Spleen (tissue), 11 donors: ENCODE measurements around the gene TXK. TPM values are rescaled to one million over a fixed set of nuclear protein-coding genes. Genes with fewer than 3 reads are reported as not detected.

Source experiments
- DNase-seq: peaks from one replicate; pipeline ENCODE4 v3.0.0-alpha.2; 2020
- H3K27ac ChIP-seq, 8 donors: fragments of 200-600 bp; sonication (generic) in 7 of 8; 1 replicate in 4 of 8; 2 replicates in 4 of 8; pipeline versions ENCODE4 v1.5.0 to v1.8.0; 2016 to 2021; ENCODE audit warnings: inconsistent platforms in 4 of 8, mild to moderate bottlenecking in 4 of 8, moderate library complexity in 1 of 8
- H3K27me3 ChIP-seq, 7 donors: fragments of 200-600 bp; sonication (generic) in 6 of 7; replicated peaks in 1 of 7; 1 replicate in 4 of 7; 2 replicates in 3 of 7; pipeline versions ENCODE4 v1.5.0 to v1.8.0; 2016 to 2021; ENCODE audit warnings: inconsistent platforms in 3 of 7, mild to moderate bottlenecking in 1 of 7
- H3K36me3 ChIP-seq, 6 donors: fragments of 200-600 bp; sonication (generic) in 5 of 6; 1 replicate in 4 of 6; 2 replicates in 2 of 6; pipeline versions ENCODE4 v1.5.0 to v1.8.0; 2016 to 2021; ENCODE audit warnings: inconsistent platforms in 2 of 6
- H3K4me1 ChIP-seq, 6 donors: fragments of 200-600 bp; sonication (generic) in 5 of 6; 1 replicate in 3 of 6; 2 replicates in 3 of 6; pipeline versions ENCODE4 v1.5.0 to v1.8.0; 2016 to 2021; ENCODE audit warnings: inconsistent platforms in 3 of 6
- H3K4me3 ChIP-seq, 8 donors: fragments of 200-600 bp; sonication (generic) in 7 of 8; 1 replicate in 4 of 8; 2 replicates in 4 of 8; pipeline versions ENCODE4 v1.5.0 to v1.8.0; 2016 to 2021; ENCODE audit warnings: inconsistent platforms in 4 of 8, mild to moderate bottlenecking in 4 of 8, moderate library complexity in 2 of 8
- H3K9me3 ChIP-seq, 8 donors: fragments of 200-600 bp; sonication (generic) in 7 of 8; 1 replicate in 4 of 8; 2 replicates in 4 of 8; pipeline versions ENCODE4 v1.5.0 to v1.8.0; 2016 to 2021; ENCODE audit warnings: inconsistent platforms in 4 of 8
- POLR2A ChIP-seq, 3 donors: fragments of 450-650 bp; IDR thresholded peaks; one replicate each; pipeline ENCODE4 v1.5.1; 2017; ENCODE audit warnings: antibody characterized with exemption in 3 of 3, mild to moderate bottlenecking in 1 of 3
- POLR2AphosphoS5 ChIP-seq, 3 donors: sonication (generic); formaldehyde crosslinking; IDR thresholded peaks; one replicate each; pipeline ENCODE4 v1.5.1; 2017; ENCODE audit warnings: antibody characterized with exemption in 3 of 3
- WGBS, 5 donors: extraction: QIAGEN DNeasy Blood & Tissue Kit in 3 of 5; methylation state at CpG; one replicate each; pipeline versions ENCODE4 v1.1.5 to v1.1.7; 2013 to 2018; 5-methylcytosine and 5-hydroxymethylcytosine counted together
- intact Hi-C: fragments of 100-400 bp; cut with DNase I; formaldehyde crosslinking; loops from one replicate; pipeline ENCODE4 v1.15.0; 2023; ENCODE audit warnings: low total_unique reads
- polyA plus RNA-seq, 3 donors: library from polyadenylated mRNA; stranded (reverse); fragments of 200-250 nt; gene quantifications; one replicate each; pipeline ENCODE4 v1.2.1, GENCODE V29; 2013
- total RNA-seq, 7 donors: library from RNA; depleted of rRNA in 3 of 7; stranded (reverse); fragments of >200 nt in 3 of 7; fragmentation: NEBNext Ultra II Directional in 4 of 7; extraction: Animal tissue kit (Norgen Biotek cat#: 25700) in 4 of 7; gene quantifications; one replicate each; pipeline versions ENCODE4 v1.1.0 to v1.2.1, GENCODE V29; 2016 to 2021
- TF ChIP-seq, protein P1 (sequence below), 11 experiments: fragments of 200-600 bp in 7 of 11; fragments of 450-650 bp in 4 of 11; sonication (generic) in 4 of 11; IDR thresholded peaks in 8 of 11; conservative IDR thresholded peaks in 3 of 11; 1 replicate in 7 of 11; 2 replicates in 4 of 11; pipeline versions ENCODE4 v1.4.0 to v1.8.0; 2016 to 2021; ENCODE audit warnings: antibody characterized with exemption in 11 of 11, inconsistent platforms in 4 of 11, mild to moderate bottlenecking in 1 of 11
- donor health status: healthy with polysubstance abuse.
- donor health status: DM: no; HTN: no; CAD: no; lungs with moderate emphysema.
- donor health status: DM: no; HTN: no; CAD: no.
- donor health status: Bipolar disorder and iron deficiency.
- donor health status: healthy.
- donor health status: DM: no; HTN: no; CAD: no.
- donor health status: DM: yes; HTN: yes; CAD: no.

TXK gene
- total and polyA plus RNA-seq, 10 donors = 3.3 to 36.6 (median 21.0) TPM

- no peak overlapping the region for H3K4me3 ChIP-seq
- intact Hi-C loops = no loop called here
- TF ChIP-seq, protein P1, sequence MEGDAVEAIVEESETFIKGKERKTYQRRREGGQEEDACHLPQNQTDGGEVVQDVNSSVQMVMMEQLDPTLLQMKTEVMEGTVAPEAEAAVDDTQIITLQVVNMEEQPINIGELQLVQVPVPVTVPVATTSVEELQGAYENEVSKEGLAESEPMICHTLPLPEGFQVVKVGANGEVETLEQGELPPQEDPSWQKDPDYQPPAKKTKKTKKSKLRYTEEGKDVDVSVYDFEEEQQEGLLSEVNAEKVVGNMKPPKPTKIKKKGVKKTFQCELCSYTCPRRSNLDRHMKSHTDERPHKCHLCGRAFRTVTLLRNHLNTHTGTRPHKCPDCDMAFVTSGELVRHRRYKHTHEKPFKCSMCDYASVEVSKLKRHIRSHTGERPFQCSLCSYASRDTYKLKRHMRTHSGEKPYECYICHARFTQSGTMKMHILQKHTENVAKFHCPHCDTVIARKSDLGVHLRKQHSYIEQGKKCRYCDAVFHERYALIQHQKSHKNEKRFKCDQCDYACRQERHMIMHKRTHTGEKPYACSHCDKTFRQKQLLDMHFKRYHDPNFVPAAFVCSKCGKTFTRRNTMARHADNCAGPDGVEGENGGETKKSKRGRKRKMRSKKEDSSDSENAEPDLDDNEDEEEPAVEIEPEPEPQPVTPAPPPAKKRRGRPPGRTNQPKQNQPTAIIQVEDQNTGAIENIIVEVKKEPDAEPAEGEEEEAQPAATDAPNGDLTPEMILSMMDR (IDR thresholded peaks at IDR 0.05 in 8 of 11, conservative IDR thresholded peaks at IDR 0.05 in 3 of 11) = no peak
- TF ChIP-seq POLR2AphosphoS5 (IDR thresholded peaks at IDR 0.05) (no peak), POLR2A (IDR thresholded peaks at IDR 0.05) (no peak)
- H3K4me1 ChIP-seq = no peaks in the 10 kb centered on the region
- no peak overlapping the region for H3K27ac ChIP-seq
- WGBS, 5 donors = 89 to 96% (median 94%) methylated on average over 2 of the region's 2 CpGs
- no peaks in the 10 kb centered on the region for H3K27me3 ChIP-seq
- peaks cover 0 to 4% (median 0%) of the 10 kb centered on the region in 6 donors for H3K36me3 ChIP-seq
- DNase-seq = no peak
- H3K9me3 ChIP-seq = no peaks in the 10 kb centered on the region
Measured at GRCh38 chr4:48108309-48109073, 25.6 kb downstream of the TXK start.

GRCh38 chr4:48105230-48105629 lies 28.8 kb downstream of the TXK start:
- Histone ChIP-seq H3K9me3 (no peaks in the 10 kb centered on the region), H3K36me3 (peaks cover 0 to 10% (median 0%) of the 10 kb centered on the region in 6 donors), H3K4me3 (no peak overlapping the region), H3K27ac (no peak overlapping the region), H3K27me3 (no peaks in the 10 kb centered on the region), H3K4me1 (no peaks in the 10 kb centered on the region)
- DNase-seq = no peak
- WGBS, 5 donors = 89 to 98% (median 97%) methylated on average over 1 of the region's 1 CpG
- TF ChIP-seq, protein P1 (IDR thresholded peaks at IDR 0.05 in 8 of 11, conservative IDR thresholded peaks at IDR 0.05 in 3 of 11) = no peak
- no peak for TF ChIP-seq POLR2AphosphoS5 (IDR thresholded peaks at IDR 0.05)
- TF ChIP-seq POLR2A (IDR thresholded peaks at IDR 0.05) = no peak
- intact Hi-C loops = no loop called here

DNA sequence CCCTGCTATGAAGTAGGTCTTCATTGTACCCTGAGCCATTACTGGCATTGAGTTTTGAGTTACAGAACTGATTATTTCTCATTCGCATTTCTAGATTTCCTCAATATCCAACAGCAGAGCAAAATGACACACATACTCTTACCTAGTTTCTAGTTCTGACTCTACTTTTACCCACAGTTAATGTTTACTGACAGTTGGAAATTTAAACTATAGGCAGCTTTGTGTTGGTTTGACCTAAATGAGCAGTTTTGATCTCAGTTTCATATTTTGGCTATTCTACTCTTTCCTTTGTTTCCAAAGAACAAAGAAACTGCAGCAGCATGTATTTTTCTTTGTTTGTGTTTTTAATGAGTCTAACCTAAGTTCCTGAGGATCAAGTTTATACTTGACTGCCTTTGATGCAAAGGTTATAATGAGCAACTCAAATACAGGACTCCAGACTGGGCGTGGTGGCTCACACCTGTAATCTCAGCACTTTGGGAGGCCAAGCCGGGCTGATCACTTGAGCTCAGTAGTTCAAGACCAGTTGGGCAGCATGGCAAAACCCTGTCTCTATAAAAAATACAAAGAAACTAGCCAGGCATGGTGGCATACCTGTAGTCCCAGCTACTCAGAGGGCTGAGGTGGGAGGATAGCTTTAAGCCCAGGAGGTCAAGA lies 30.4 kb downstream of the TXK start:
- 71 to 93% (median 85%) methylated on average over 3 of the region's 3 CpGs for WGBS, 5 donors

GRCh38 chr4:48102303-48102702 lies 31.7 kb downstream of the TXK start:
- no peak for DNase-seq
- intact Hi-C loops = no loop called here
- Histone ChIP-seq H3K27ac (no peak overlapping the region), H3K9me3 (no peaks in the 10 kb centered on the region), H3K36me3 (peaks cover 0 to 10% (median 0%) of the 10 kb centered on the region in 6 donors), H3K4me1 (no peaks in the 10 kb centered on the region), H3K4me3 (no peak overlapping the region), H3K27me3 (no peaks in the 10 kb centered on the region)
- WGBS, 5 donors = 76 to 86% (median 83%) methylated on average over 3 of the region's 3 CpGs
- no peak for TF ChIP-seq POLR2A (IDR thresholded peaks at IDR 0.05)
- TF ChIP-seq, protein P1 (IDR thresholded peaks at IDR 0.05 in 8 of 11, conservative IDR thresholded peaks at IDR 0.05 in 3 of 11) = no peak
- TF ChIP-seq POLR2AphosphoS5 (IDR thresholded peaks at IDR 0.05) = no peak

More for the DNA sequence above, 30.4 kb downstream of the TXK start:
- H3K27me3 ChIP-seq = no peaks in the 10 kb centered on the region
- no peak for DNase-seq
- TF ChIP-seq, protein P1 (IDR thresholded peaks at IDR 0.05 in 8 of 11, conservative IDR thresholded peaks at IDR 0.05 in 3 of 11) = no peak
- no peak overlapping the region for H3K27ac ChIP-seq
- H3K4me1 ChIP-seq = no peaks in the 10 kb centered on the region
- no peaks in the 10 kb centered on the region for H3K9me3 ChIP-seq
- peaks cover 0 to 10% (median 0%) of the 10 kb centered on the region in 6 donors for H3K36me3 ChIP-seq
- intact Hi-C loops = no loop called here
- no peak overlapping the region for H3K4me3 ChIP-seq
